ENCODE measurements around the gene TESK2. TPM values are rescaled to one million over a fixed set of nuclear protein-coding genes. Genes with fewer than 3 reads are reported as not detected.
"Not testable (repeated sequence)": the region's sequence is repeated elsewhere in the genome, so short reads cannot be mapped to it uniquely, and the experiment has no call there.

The TESK2 gene
- total RNA-seq, 2 experiments from 2014 or later, result 3.3 to 3.5 TPM

- POLR2A ChIA-PET, result no interaction called here
- Mint-ChIP-seq H3K9me3 (ENCODE audit: insufficient read depth) (no peaks in the 10 kb centered on the region), H3K27ac (no peak overlapping the region), H3K4me3 (no peak overlapping the region), H3K4me1 (ENCODE audit: low read depth) (no peaks in the 10 kb centered on the region), H3K27me3 (ENCODE audit: low read depth) (no peaks in the 10 kb centered on the region), H3K36me3 (ENCODE audit: low read depth) (no peaks in the 10 kb centered on the region)
- no peak for DNase-seq
- ATAC-seq, result no peak
- CTCF ChIA-PET, result no interaction called here
These were observed 17.7 kb downstream of the TESK2 start for GRCh38 chr1:45473302-45473701.

- Mint-ChIP-seq H3K9me3 (ENCODE audit: insufficient read depth) (no peaks in the 10 kb centered on the region), H3K36me3 (ENCODE audit: low read depth) (no peaks in the 10 kb centered on the region), H3K4me1 (ENCODE audit: low read depth) (no peaks in the 10 kb centered on the region), H3K27me3 (ENCODE audit: low read depth) (no peaks in the 10 kb centered on the region), H3K4me3 (no peak overlapping the region), H3K27ac (no peak overlapping the region)
- DNase-seq, result no peak
- ChIA-PET CTCF (interaction anchor here (1.2 kb wide), 1 partner anchor 21 kb away, joined by 3 read pairs; no protein-coding TSS in a partner anchor), POLR2A (no interaction called here)
- no peak for ATAC-seq
These were observed 20.6 kb downstream of the TESK2 start for GRCh38 chr1:45470306-45470798.

DNA sequence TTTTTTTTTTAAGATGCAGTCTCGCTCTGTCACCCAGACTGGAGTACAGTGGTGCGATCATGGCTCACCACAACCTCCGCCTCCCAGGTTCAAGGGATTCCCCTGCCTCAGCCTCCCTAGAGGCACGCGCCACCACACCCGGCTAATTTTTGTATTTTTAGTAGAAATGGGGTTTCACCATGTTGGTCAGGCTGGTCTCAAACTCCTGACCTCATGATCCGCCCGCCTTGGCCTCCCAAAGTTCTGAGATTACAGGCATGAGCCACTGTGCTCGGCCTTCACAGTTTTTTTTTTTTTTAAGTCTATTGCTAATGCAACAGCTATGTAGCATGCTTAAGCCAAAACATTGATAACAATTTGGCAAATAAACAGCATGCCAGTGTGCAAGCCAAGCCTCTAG, 23.6 kb downstream of the TESK2 start:
- H3K36me3 Mint-ChIP-seq (ENCODE audit: low read depth); H3K4me1 Mint-ChIP-seq (ENCODE audit: low read depth); DNase-seq; H3K9me3 Mint-ChIP-seq (ENCODE audit: insufficient read depth); POLR2A ChIA-PET; H3K27me3 Mint-ChIP-seq (ENCODE audit: low read depth); H3K4me3 Mint-ChIP-seq; ATAC-seq; H3K27ac Mint-ChIP-seq: not testable (repeated sequence)
- CTCF ChIA-PET, result interaction anchor here (1.2 kb wide), 1 partner anchor 127 kb away, joined by 3 read pairs; the partner anchor contains the start of genes MUTYH and TOE1

- POLR2A ChIA-PET, result no interaction called here
- Mint-ChIP-seq H3K36me3 (ENCODE audit: low read depth) (no peaks in the 10 kb centered on the region), H3K27ac (no peak overlapping the region), H3K9me3 (ENCODE audit: insufficient read depth) (no peaks in the 10 kb centered on the region), H3K4me3 (no peak overlapping the region), H3K4me1 (ENCODE audit: low read depth) (no peaks in the 10 kb centered on the region), H3K27me3 (ENCODE audit: low read depth) (no peaks in the 10 kb centered on the region)
- CTCF ChIA-PET, result no interaction called here
- DNase-seq (no peak), ATAC-seq (no peak)
These were observed 25.7 kb downstream of the TESK2 start for GRCh38 chr1:45465277-45465676.

DNA sequence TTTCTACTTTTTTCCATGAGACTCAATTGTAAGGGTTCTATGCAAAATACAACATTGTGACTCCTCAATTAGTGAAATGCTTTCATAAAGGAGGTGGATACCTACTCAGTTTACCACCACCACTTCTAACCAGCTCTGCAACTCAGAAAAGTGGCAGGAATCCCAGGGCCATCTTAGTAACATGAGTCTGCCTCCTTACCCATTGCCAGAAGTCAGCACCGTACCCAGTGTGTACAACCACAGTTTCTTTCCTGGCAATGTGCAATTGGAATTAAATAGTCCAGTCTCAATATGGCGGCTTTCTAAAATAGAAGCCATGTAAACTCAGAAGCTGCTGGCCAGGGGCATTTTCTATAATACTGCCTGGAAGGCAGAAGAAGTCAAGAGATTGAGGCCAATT, 32.1 kb downstream of the TESK2 start:
- Mint-ChIP-seq H3K36me3 (ENCODE audit: low read depth) (no peaks in the 10 kb centered on the region), H3K27ac (no peak overlapping the region), H3K4me1 (ENCODE audit: low read depth) (no peaks in the 10 kb centered on the region), H3K27me3 (ENCODE audit: low read depth) (no peaks in the 10 kb centered on the region), H3K4me3 (no peak overlapping the region), H3K9me3 (ENCODE audit: insufficient read depth) (no peaks in the 10 kb centered on the region)
- ATAC-seq (no peak), DNase-seq (no peak)
- POLR2A ChIA-PET, result interaction anchor here (2.0 kb wide), 1 partner anchor 89 kb away, joined by 4 read pairs; no protein-coding TSS in a partner anchor
- CTCF ChIA-PET, result no interaction called here

DNA sequence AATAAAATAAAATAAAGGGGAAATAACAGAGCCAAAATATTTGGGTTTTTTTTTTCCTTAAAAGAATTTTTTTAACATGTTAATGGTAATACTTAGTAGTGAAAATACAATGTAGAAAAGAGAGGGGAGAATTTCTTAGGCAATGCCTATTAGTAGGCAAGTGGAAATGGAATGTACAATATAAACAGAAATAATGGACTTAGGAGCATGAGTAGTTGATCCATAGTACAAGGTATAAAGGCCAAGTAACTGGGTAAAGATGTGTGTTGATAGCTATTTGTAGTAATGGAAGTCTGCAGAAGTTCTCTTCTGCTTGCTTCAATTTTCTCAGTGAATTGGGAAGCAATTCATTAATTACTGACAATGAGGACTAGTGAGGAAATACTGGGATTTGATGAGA, 34.4 kb downstream of the TESK2 start:
- H3K4me3 Mint-ChIP-seq, result no peak overlapping the region
- no peaks in the 10 kb centered on the region for H3K9me3 Mint-ChIP-seq (ENCODE audit: insufficient read depth)
- H3K27me3 Mint-ChIP-seq (ENCODE audit: low read depth), result no peaks in the 10 kb centered on the region
- no peak for ATAC-seq
- no peak overlapping the region for H3K27ac Mint-ChIP-seq
- CTCF ChIA-PET, result no interaction called here
- no peaks in the 10 kb centered on the region for H3K36me3 Mint-ChIP-seq (ENCODE audit: low read depth)
- no peak for DNase-seq
- POLR2A ChIA-PET, result no interaction called here
- no peaks in the 10 kb centered on the region for H3K4me1 Mint-ChIP-seq (ENCODE audit: low read depth)

DNA sequence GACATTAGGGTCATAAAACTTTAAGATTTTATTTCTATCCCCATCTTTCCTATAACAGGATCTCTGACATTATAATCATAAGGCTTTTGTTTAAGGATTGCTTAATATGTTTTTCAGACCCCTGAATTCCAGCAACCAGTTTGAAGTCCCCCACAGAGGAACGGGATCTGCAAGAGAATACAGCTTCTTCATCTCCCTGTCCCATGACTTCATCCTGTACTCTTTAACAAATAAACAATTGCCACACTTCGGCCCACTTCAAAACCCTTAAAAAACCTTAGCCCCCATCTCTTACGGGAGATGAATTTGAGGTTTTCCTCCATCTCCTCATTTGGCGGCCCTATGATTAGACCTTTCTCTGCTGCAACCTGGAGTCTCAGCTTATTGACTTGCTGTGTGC, 35.8 kb downstream of the TESK2 start:
- CTCF ChIA-PET, result no interaction called here
- no peak overlapping the region for H3K4me3 Mint-ChIP-seq
- ATAC-seq (no peak), DNase-seq (no peak)
- no peaks in the 10 kb centered on the region for H3K27me3 Mint-ChIP-seq (ENCODE audit: low read depth)
- no peaks in the 10 kb centered on the region for H3K36me3 Mint-ChIP-seq (ENCODE audit: low read depth)
- H3K4me1 Mint-ChIP-seq (ENCODE audit: low read depth), result no peaks in the 10 kb centered on the region
- H3K27ac Mint-ChIP-seq, result no peak overlapping the region
- H3K9me3 Mint-ChIP-seq (ENCODE audit: insufficient read depth), result no peaks in the 10 kb centered on the region
- POLR2A ChIA-PET, result no interaction called here

DNA sequence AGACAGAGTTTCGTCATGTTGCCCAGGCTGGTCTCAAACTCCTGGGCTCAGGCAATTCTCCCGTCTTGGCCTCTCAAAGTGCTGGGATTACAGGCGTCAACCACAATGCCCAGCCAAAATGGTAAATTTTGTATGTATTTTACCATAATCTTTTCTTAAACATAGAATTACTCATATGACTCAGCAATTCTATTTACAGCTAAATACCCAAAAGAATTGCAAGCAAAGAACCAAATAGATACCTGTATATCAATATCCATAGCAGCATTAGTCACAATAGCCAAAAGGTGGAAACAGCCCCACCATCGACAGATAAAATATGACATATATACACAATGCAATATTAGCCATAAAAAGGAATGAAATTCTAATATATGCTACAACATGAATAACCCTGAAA, 36.5 kb downstream of the TESK2 start:
- Mint-ChIP-seq H3K27me3 (ENCODE audit: low read depth) (no peaks in the 10 kb centered on the region), H3K27ac (no peak overlapping the region), H3K36me3 (ENCODE audit: low read depth) (no peaks in the 10 kb centered on the region), H3K9me3 (ENCODE audit: insufficient read depth) (no peaks in the 10 kb centered on the region), H3K4me1 (ENCODE audit: low read depth) (no peaks in the 10 kb centered on the region), H3K4me3 (no peak overlapping the region)
- DNase-seq (no peak), ATAC-seq (no peak)
- CTCF ChIA-PET, result no interaction called here
- POLR2A ChIA-PET, result no interaction called here

GRCh38 chr1:45452503-45452902, 38.5 kb downstream of the TESK2 start:
- no peaks in the 10 kb centered on the region for H3K4me1 Mint-ChIP-seq (ENCODE audit: low read depth)
- H3K27me3 Mint-ChIP-seq (ENCODE audit: low read depth), result no peaks in the 10 kb centered on the region
- no peak overlapping the region for H3K4me3 Mint-ChIP-seq
- no peak for DNase-seq
- H3K27ac Mint-ChIP-seq, result no peak overlapping the region
- ChIA-PET CTCF (no interaction called here), POLR2A (interaction anchor here (0.7 kb wide), 1 partner anchor 23 kb away, joined by 3 read pairs; no protein-coding TSS in a partner anchor)
- H3K36me3 Mint-ChIP-seq (ENCODE audit: low read depth), result no peaks in the 10 kb centered on the region
- no peak for ATAC-seq
- H3K9me3 Mint-ChIP-seq (ENCODE audit: insufficient read depth), result no peaks in the 10 kb centered on the region

GRCh38 chr1:45448357-45448756, 42.6 kb downstream of the TESK2 start:
- no peak for DNase-seq
- Mint-ChIP-seq H3K4me3 (no peak overlapping the region), H3K36me3 (ENCODE audit: low read depth) (no peaks in the 10 kb centered on the region), H3K9me3 (ENCODE audit: insufficient read depth) (no peaks in the 10 kb centered on the region), H3K27me3 (ENCODE audit: low read depth) (no peaks in the 10 kb centered on the region), H3K27ac (no peak overlapping the region), H3K4me1 (ENCODE audit: low read depth) (no peaks in the 10 kb centered on the region)
- ChIA-PET POLR2A (no interaction called here), CTCF (no interaction called here)
- ATAC-seq, result no peak

DNA sequence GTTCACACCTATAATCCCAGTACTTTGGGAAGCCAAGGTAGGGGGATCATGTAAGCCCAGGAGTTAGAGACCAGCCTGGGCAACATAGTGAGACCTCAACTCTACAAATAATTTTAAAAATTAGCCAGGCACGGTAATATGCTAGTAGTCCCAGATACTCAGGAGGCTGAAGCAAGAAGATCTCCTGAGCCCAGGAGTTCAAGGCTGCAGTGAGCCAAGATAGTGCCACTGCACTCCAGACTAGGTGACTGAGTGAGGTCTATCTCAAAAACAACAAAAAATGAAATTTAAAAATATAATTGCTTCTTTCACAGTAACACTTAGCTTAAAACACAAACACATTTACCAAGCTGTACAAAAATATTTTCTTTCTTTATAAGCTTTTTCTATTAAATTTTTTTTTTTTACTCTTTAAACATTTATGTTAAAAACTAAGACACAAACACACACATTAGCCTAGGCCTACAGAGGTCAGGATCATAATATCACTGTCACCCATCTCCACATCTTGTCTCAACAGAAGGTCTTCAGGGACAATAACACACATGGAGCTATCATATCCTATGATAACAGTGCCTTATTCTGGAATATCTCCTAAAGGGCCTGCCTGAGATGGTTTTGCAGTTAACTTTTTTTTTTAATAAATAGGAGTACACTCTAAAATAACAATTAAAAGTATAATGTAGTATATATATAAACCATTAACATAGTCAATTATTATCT, 43.9 kb downstream of the TESK2 start:
- ChIA-PET POLR2A (no interaction called here), CTCF (interaction anchor here (0.8 kb wide), 1 partner anchor 123 kb away, joined by 3 read pairs; no protein-coding TSS in a partner anchor)
- H3K36me3 Mint-ChIP-seq (ENCODE audit: low read depth), result no peaks in the 10 kb centered on the region

DNA sequence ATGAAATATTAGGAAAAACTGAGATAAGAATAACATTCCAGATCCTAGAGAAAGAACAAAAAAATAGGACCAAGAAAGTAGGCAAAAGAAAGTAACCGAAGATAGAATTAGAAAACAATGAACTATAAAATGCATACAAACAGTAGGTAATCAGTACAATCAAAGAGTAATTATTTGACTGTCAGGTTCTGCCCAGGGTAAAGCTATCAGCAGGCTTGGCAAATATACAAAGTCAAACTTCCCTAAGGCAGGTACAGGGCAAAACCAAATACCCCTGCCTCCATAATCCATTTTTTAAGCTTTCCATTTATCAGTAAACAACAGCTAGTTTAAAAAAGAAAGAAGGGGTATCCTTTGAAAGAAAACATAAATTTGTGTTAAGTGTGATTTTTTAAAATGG, 44.4 kb downstream of the TESK2 start:
- Mint-ChIP-seq H3K36me3 (ENCODE audit: low read depth) (no peaks in the 10 kb centered on the region), H3K4me3 (no peak overlapping the region), H3K27ac (no peak overlapping the region), H3K4me1 (ENCODE audit: low read depth) (no peaks in the 10 kb centered on the region), H3K9me3 (ENCODE audit: insufficient read depth) (no peaks in the 10 kb centered on the region), H3K27me3 (ENCODE audit: low read depth) (no peaks in the 10 kb centered on the region)
- CTCF ChIA-PET, result interaction anchor here (0.8 to 2.3 kb wide), 2 partner anchors 86 to 123 kb away, joined by 3 to 9 read pairs; no protein-coding TSS in a partner anchor
- ATAC-seq, result no peak
- no peak for DNase-seq
- POLR2A ChIA-PET, result no interaction called here

More for the DNA sequence above, 43.9 kb downstream of the TESK2 start:
- no peak overlapping the region for H3K4me3 Mint-ChIP-seq
- no peak overlapping the region for H3K27ac Mint-ChIP-seq
- DNase-seq (no peak), ATAC-seq (no peak)
- H3K4me1 Mint-ChIP-seq (ENCODE audit: low read depth), result no peaks in the 10 kb centered on the region
- no peaks in the 10 kb centered on the region for H3K9me3 Mint-ChIP-seq (ENCODE audit: insufficient read depth)
- no peaks in the 10 kb centered on the region for H3K27me3 Mint-ChIP-seq (ENCODE audit: low read depth)
